GM12878 (cell line): Measurements from ENCODE around the gene RABL3. TPM values are rescaled to one million over a fixed set of nuclear protein-coding genes. Genes with fewer than 3 reads are reported as not detected.

ENCODE experiments used
- ATAC-seq: fragments of 200-7000 bp; cut with Tn5 transposase; 3 replicates; pipeline ENCODE4 v1.9.1; 2020; ENCODE audit warnings: mild to moderate bottlenecking, moderate library complexity
- BruUV-seq: library from RNA; stranded (reverse); fragments of 400-500 nt; replicated peaks from 2 replicates; lab custom pipeline; 2021; lab: Mats Ljungman, UMichigan
- CTCF ChIA-PET: fragments of 300-600 bp; sonication (Branson Sonifier 250); formaldehyde crosslinking; extraction: SDS; loops from one replicate; lab custom pipeline; 2021; ENCODE audit warnings: inconsistent platforms; lab: Yijun Ruan, JAX
- POLR2A ChIA-PET: fragments of 350-600 bp; formaldehyde crosslinking; extraction: SDS; loops from one replicate; lab custom pipeline; 2021; ENCODE audit warnings: inconsistent platforms; lab: Charles Lee
- RAD21 ChIA-PET: fragments of 300-600 bp; sonication (Branson Sonifier 250); formaldehyde crosslinking; loops from one replicate; lab custom pipeline; 2023; ENCODE audit warnings: antibody characterized with exemption; ENCODE audit not compliant: unreplicated experiment; lab: Charles Lee
- SMC1A ChIA-PET: fragments of 300-600 bp; sonication (Branson Sonifier 250); formaldehyde crosslinking; loops from one replicate; lab custom pipeline; 2023; ENCODE audit not compliant: unreplicated experiment, uncharacterized antibody; lab: Charles Lee
- DNase-seq: peaks from one replicate; pipeline ENCODE4 v3.0.0-alpha.2; 2011; ENCODE audit warnings: low read depth, low spot score
- FAIRE-seq: peaks from 3 replicates; lab custom pipeline; 2011; peaks lifted over from hg19 to GRCh38; lab: Jason Lieb, UNC
- H2AFZ ChIP-seq: 2 replicates; pipeline ENCODE4 v1.6.0; 2011; ENCODE audit warnings: low read depth, low read length, control low read depth; ENCODE audit not compliant: control insufficient read depth
- H3K27ac ChIP-seq: 2 replicates; pipeline ENCODE4 v1.5.1; 2011; ENCODE audit warnings: control low read depth; ENCODE audit not compliant: control insufficient read depth, insufficient read depth
- H3K27me3 ChIP-seq, 2 experiments: replicated peaks in 1 of 2; 2 replicates each; pipeline versions ENCODE4 v1.6.0 to v1.6.1; 2011; ENCODE audit warnings: low read length in 1 of 2; ENCODE audit not compliant: control insufficient read depth in 2 of 2, insufficient read depth in 2 of 2
- H3K36me3 ChIP-seq, 2 experiments: 2 replicates each; pipeline ENCODE4 v1.5.1; 2011; ENCODE audit warnings: low read length in 1 of 2; ENCODE audit not compliant: control insufficient read depth in 2 of 2, insufficient read depth in 2 of 2
- H3K4me1 ChIP-seq: 2 replicates; pipeline ENCODE4 v1.6.1; 2011; ENCODE audit warnings: mild to moderate bottlenecking, low read length, moderate library complexity, mixed read lengths; ENCODE audit not compliant: control insufficient read depth, insufficient read depth
- H3K4me2 ChIP-seq: 2 replicates; pipeline ENCODE4 v1.6.0; 2011; ENCODE audit warnings: control low read depth; ENCODE audit not compliant: control insufficient read depth, insufficient read depth
- H3K4me3 ChIP-seq: fragments of 200-600 bp; sonication (generic); 2 replicates; pipeline ENCODE4 v1.5.1; 2016
- H3K79me2 ChIP-seq: 2 replicates; pipeline ENCODE4 v1.6.0; 2011; ENCODE audit warnings: low read length; ENCODE audit not compliant: control insufficient read depth, insufficient read depth
- H3K9ac ChIP-seq: 2 replicates; pipeline ENCODE4 v1.8.0; 2011; ENCODE audit warnings: low read length, control low read depth, mixed read lengths; ENCODE audit not compliant: control insufficient read depth, insufficient read depth
- H3K9me3 ChIP-seq: replicated peaks from 3 replicates; pipeline ENCODE4 v1.5.1; 2011; ENCODE audit warnings: mild to moderate bottlenecking, low read length; ENCODE audit not compliant: control insufficient read depth, insufficient read depth
- H4K20me1 ChIP-seq: 2 replicates; pipeline ENCODE4 v1.6.0; 2011; ENCODE audit not compliant: control insufficient read depth, insufficient read depth
- FOS ChIP-seq: IDR thresholded peaks from 3 replicates; pipeline ENCODE4 v1.6.1; 2011; ENCODE audit warnings: borderline replicate concordance; ENCODE audit not compliant: insufficient read length; ENCODE audit errors: extremely low read depth
- NBN ChIP-seq: fragments of 450-650 bp; IDR thresholded peaks from 2 replicates; pipeline ENCODE4 v1.6.1; 2016
- SIN3A ChIP-seq: IDR thresholded peaks from 2 replicates; pipeline ENCODE4 v1.6.1; 2012; ENCODE audit warnings: low read depth, low read length, improper control_type of control experiment
- ZNF592 ChIP-seq: fragments of 450-650 bp; IDR thresholded peaks from 2 replicates; pipeline ENCODE4 v1.6.1; 2017; ENCODE audit warnings: mild to moderate bottlenecking, moderate library complexity
- ZNF622 ChIP-seq: fragments of 450-650 bp; IDR thresholded peaks from 2 replicates; pipeline ENCODE4 v1.6.1; 2017; ENCODE audit warnings: mild to moderate bottlenecking, inconsistent platforms
- ZZZ3 ChIP-seq: IDR thresholded peaks from 2 replicates; pipeline ENCODE4 v1.6.1; 2011; ENCODE audit warnings: low read depth; ENCODE audit not compliant: control insufficient read depth, insufficient read length
- WGBS: methylation state at CpG from one replicate; pipeline ENCODE4 v1.1.6; 2016; ENCODE audit warnings: low lambda C conversion rate; ENCODE audit not compliant: insufficient replicate concordance, insufficient coverage; ENCODE audit errors: missing lambda C conversion rate; 5-methylcytosine and 5-hydroxymethylcytosine counted together
- in situ Hi-C: fragments of 300-500 bp; cut with MboI; formaldehyde crosslinking; loops from 9 replicates; pipeline ENCODE4 v1.14.3; 2018; ENCODE audit warnings: mixed read lengths
- intact Hi-C: fragments of 100-400 bp; cut with micrococcal nuclease; formaldehyde crosslinking; loops from one replicate; pipeline ENCODE4 v1.14.2; 2022; ENCODE audit not compliant: unreplicated experiment
- polyA plus RNA-seq, 11 experiments: library from polyadenylated mRNA; depleted of rRNA in 4 of 11; unstranded in 6 of 11; stranded (reverse) in 5 of 11; fragments of >200 nt; fragmentation: Nextera tagmentation in 4 of 11; fragmentation: Illumina TruSeq in 1 of 11; extraction: Ambion mirVana in 4 of 11; extraction: Trizol in 1 of 11; gene quantifications; 1 replicate in 1 of 11; 2 replicates in 10 of 11; pipeline versions ENCODE4 v1.2.1 to v1.2.3, GENCODE V29; 2011 to 2016; ENCODE audit warnings: inconsistent platforms in 2 of 11, missing spikeins in 2 of 11, low read depth in 1 of 11
- total RNA-seq, 4 experiments: library from RNA; depleted of rRNA in 3 of 4; stranded (reverse); fragments of >200 nt in 3 of 4; fragmentation: Illumina TruSeq in 1 of 4; extraction: Trizol in 1 of 4; gene quantifications; 2 replicates each; pipeline versions ENCODE4 v1.2.1 to v1.2.3, GENCODE V29; 2013 to 2021

RABL3 gene
- total and polyA plus RNA-seq, 10 of the 15 experiments (the other 5 are each of a cell fraction or from before 2014, with no cell fraction given): 10.5 to 38.0 (median 25.2) TPM

- H3K27me3 ChIP-seq: no peaks in the 10 kb centered on the region
- 64% methylated on average over 6 of the region's 6 CpGs for WGBS
- BruUV-seq: no TSS peak
- H3K4me3 ChIP-seq: peak overlapping the region; percentile 100
- H3K9ac ChIP-seq: peak overlapping the region; percentile 92
- intact Hi-C loops: loop anchor here (2.0 kb wide), 3 partner anchors 19 to 147 kb away; partner anchors contain the start of gene NDUFB4
- no peaks in the 10 kb centered on the region for H3K4me1 ChIP-seq
- ATAC-seq: no peak
- DNase-seq: no peak
- H3K9me3 ChIP-seq: no peaks in the 10 kb centered on the region; the same call in 2 of the 3 replicates
- CTCF ChIA-PET: interaction anchor here (1.2 to 3.2 kb wide), 4 partner anchors 21 to 176 kb away, joined by 3 to 15 read pairs (median 6); no protein-coding TSS in a partner anchor
- H3K36me3 ChIP-seq: no peaks in the 10 kb centered on the region
- TF ChIP-seq ZZZ3 (no peak), FOS (no peak)
- TF ChIP-seq, all 136 proteins: peak for 0
- peaks cover 50% of the 10 kb centered on the region for H3K79me2 ChIP-seq
- POLR2A ChIA-PET: interaction anchor here (2.3 to 3.0 kb wide), 2 partner anchors 10 to 148 kb away, joined by 13 to 23 read pairs; partner anchors contain the start of gene NDUFB4
- peak overlapping the region; percentile 82 for H3K4me2 ChIP-seq
- RAD21 ChIA-PET: interaction anchor here (1.6 to 2.4 kb wide), 2 partner anchors 148 to 176 kb away, joined by 4 to 6 read pairs; partner anchors contain the start of gene NDUFB4
- no peak for FAIRE-seq
- no peak overlapping the region for H2AFZ ChIP-seq
- SMC1A ChIA-PET: interaction anchor here (0.7 to 2.4 kb wide), 12 partner anchors 9 to 182 kb away, joined by 3 to 13 read pairs (median 6); no protein-coding TSS in a partner anchor
- peak overlapping the region; percentile 100 for H3K27ac ChIP-seq
- in situ Hi-C loops: no loop called here
- H4K20me1 ChIP-seq: no peaks in the 10 kb centered on the region
Measured at GRCh38 chr3:120743556-120744195, 1.4 kb upstream of the RABL3 start.

GRCh38 chr3:120742849-120743365 is 591 bp upstream of the RABL3 start:
- ChIA-PET CTCF (interaction anchor here (1.2 to 3.2 kb wide), 2 partner anchors 22 to 52 kb away, joined by 9 to 15 read pairs; no protein-coding TSS in a partner anchor), RAD21 (interaction anchor here (1.6 to 3.4 kb wide), 4 partner anchors 22 to 175 kb away, joined by 4 to 30 read pairs (median 6); partner anchors contain the start of gene NDUFB4), SMC1A (interaction anchor here (0.9 to 2.9 kb wide), 9 partner anchors 11 to 647 kb away, joined by 3 to 14 read pairs (median 6); partner anchors contain the start of gene NDUFB4), POLR2A (interaction anchor here (2.3 to 3.0 kb wide), 2 partner anchors 10 to 147 kb away, joined by 13 to 23 read pairs; partner anchors contain the start of gene NDUFB4)
- Histone ChIP-seq H3K4me2 (peak overlapping the region; percentile 82), H3K4me3 (peak overlapping the region; percentile 100), H3K9ac (peak overlapping the region; percentile 92), H3K36me3 (no peaks in the 10 kb centered on the region; a peak in 1 of 4 replicates), H3K27ac (peak overlapping the region; percentile 100), H2AFZ (peak overlapping the region; percentile 88), H3K9me3 (no peaks in the 10 kb centered on the region; the same call in 2 of the 3 replicates), H3K27me3 (no peaks in the 10 kb centered on the region), H3K4me1 (no peaks in the 10 kb centered on the region), H3K79me2 (peaks cover 50% of the 10 kb centered on the region), H4K20me1 (no peaks in the 10 kb centered on the region)
- FAIRE-seq: no peak
- peak; percentile 49 for ATAC-seq
- intact Hi-C loops (loop anchor here (1.0 to 2.0 kb wide), 4 partner anchors 20 to 146 kb away; partner anchors contain the start of gene NDUFB4), in situ Hi-C loops (no loop called here)
- BruUV-seq: TSS peak; percentile 88
- DNase-seq: no peak
- 0% methylated on average over 26 of the region's 26 CpGs for WGBS
- TF ChIP-seq ZNF592: no peak
- no peak; the same call in 1 of the 2 replicates for TF ChIP-seq NBN
- no peak for TF ChIP-seq ZNF622
- peak; percentile 28; the same call in 1 of the 2 replicates for TF ChIP-seq SIN3A
